Measurements from ENCODE around the gene EYS.

Gene EYS

GRCh38 chr6:63683071-63683603, 2023.9 kb downstream of the EYS start:
- DNase-seq, result no peak

- no peak for DNase-seq
Measured at GRCh38 chr6:63677282-63677681, 2029.7 kb downstream of the EYS start.

- no peak for DNase-seq
Measured at GRCh38 chr6:63676412-63677114, 2030.5 kb downstream of the EYS start.

DNA sequence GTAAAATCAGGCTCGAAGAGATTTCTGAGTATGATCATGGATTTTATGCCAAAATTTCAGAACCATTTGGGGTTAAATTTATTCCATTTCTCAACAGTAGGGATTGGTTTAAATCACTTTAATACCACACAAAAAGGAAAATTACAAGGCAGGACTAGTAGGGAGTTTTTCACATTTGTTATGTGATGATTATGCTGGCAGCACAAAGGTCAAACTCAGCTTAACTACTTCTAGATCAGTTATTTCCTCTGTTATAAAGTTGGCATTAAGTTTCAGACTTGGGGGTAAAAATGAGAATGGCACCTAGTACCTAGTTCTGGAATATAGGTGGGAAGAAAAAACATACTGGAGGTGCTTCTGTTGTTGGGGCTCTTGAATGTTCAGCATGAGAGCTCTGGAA, 2031.9 kb downstream of the EYS start:
- no peak for DNase-seq

DNA sequence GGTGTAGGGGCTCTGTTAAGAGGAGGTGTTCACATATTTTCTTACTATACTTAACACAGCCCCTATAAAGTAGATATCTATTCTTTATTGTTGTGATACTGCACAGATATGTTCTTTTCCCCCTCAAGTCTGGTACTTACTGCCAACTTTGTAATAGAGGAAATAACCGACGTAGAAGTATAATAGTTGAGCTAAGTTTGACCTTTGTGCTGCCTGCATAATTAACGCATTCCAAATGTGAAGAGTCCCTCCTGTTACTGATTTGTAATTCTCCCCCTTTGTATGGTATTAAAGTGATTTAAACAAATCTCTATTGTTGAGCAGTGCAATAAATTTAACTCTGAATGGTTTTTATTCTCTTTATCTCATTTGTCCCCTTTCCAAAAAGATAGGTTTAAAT, 2032.4 kb downstream of the EYS start:
- DNase-seq, result no peak

DNA sequence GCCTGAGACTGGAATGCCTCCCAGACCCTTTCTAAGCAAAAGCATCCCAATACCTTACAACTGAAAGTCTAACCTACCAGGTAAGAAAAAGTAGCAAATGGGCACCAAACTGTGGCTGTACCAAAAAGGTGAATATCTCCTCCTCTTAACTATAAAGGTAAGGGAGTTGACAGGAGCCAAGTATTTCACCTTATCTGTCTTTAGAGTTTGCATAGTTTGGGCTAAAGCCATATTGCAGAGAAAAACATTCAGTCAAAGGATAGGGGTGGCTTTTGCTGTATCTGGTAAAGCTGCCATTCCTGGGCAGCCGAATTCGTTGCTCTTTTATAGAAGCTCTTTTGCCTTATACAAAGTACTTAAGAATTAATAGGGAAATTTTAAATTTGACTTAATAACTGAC, 2033.3 kb downstream of the EYS start:
- DNase-seq, result no peak

GRCh38 chr6:63672582-63673129, 2034.4 kb downstream of the EYS start:
- DNase-seq, result no peak

DNA sequence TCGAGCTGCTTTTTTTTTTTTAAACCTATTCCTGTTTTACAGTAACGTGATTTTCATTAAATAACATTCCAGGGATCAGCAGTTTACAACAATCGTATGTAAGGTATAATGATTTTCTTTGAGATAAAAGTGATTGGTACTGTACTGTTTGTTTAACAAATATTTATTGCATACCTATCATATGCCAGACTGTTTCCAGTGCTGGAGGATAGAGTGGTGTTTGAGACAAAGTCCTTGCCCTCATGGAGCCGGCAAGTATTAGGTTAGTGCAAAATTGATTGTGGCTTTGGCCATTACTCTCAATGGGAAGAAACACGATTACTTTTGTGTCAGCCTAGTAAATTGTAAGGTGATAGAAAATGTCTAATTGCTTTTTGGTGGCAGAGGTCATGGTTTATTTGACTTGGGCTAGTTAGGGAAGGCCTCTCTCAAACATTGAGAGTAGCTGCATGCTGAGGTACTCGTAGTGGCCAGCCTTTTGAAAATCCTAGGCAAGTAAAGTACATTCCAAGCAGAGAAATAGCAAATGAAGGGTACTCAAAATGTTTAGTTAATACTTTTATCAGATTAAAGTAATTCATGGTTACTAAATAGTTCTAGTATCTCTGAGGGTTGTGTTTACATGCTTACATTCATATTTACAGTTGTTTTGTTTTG, 2035.8 kb downstream of the EYS start:
- DNase-seq, result no peak

All from SW 1271 (cell line).